GM18867 (cell line): ENCODE measurements around the gene KCNA2.
A peak's percentile ranks its signal among the peaks of the same experiment; 100 is the strongest.

ENCODE experiments used
- ATAC-seq: cut with Tn5 transposase; IDR thresholded peaks from one replicate; pipeline ENCODE4 v1.9.1; 2021; ENCODE audit warnings: mild to moderate bottlenecking, moderate library complexity; ENCODE audit not compliant: unreplicated experiment

Gene KCNA2

GRCh38 chr1:110605901-110606656 is at the start of gene KCNA2:
TSS of gene KCNA2 (minus strand) at chr1:110606358. CDS start at chr1:110604782, 1,576 bp downstream.
- ATAC-seq: no peak

GRCh38 chr1:110650609-110651008 is 44.5 kb upstream of the KCNA2 start:
- ATAC-seq: no peak

DNA sequence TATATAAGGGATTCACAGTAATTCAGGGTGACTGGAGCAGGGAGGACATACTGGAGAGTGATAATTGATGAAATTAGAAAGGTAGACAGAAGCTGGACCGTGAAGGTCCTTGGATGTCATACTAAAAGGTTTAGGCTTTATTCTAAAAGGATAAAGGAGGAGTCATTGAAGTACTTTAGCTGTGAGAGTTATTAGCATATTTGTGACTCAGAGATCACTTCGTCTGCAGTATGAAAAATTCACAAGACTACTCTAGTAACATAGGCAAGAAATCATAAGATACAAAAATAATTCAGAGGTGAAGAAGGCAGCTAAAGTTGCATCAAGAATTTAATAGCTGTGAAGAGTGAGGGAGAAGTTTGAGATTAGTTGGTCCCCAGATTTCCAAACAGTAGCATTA is 42.3 kb upstream of the KCNA2 start:
- no peak for ATAC-seq

DNA sequence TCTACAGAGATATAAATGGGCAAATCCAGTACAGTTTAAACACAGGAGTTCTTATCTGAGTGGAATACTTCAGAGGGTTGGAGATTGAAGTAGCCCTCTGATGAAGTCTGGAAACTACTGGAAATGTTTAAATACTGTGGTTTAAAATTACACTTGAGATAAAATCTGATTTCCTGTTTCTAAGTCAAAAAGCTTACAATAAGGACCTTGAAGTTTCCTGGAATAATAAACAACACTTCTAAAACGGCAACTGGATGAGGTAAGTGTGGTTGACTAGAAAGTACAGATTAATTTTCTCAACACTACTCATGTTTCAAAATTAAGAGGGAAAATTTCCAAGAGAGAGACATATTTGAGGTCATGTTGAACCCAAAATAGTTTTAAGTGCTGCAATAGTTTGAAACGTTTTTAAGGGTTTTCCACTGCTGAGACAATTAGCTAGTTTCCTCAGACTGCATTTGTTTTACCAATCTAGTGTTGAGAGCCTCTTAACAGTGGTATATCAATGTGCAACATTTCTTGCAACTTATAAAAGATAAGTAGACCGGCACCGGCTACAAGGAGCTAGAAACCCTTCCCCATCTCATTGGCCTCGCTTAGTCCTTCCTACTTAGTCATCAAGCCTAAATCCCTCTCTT is 41.2 kb upstream of the KCNA2 start:
- no peak for ATAC-seq

- ATAC-seq: no peak
These were observed 39.9 kb upstream of the KCNA2 start for GRCh38 chr1:110645821-110646735.

GRCh38 chr1:110645211-110645610 is 39.1 kb upstream of the KCNA2 start:
- no peak for ATAC-seq

GRCh38 chr1:110643879-110644472 is 37.8 kb upstream of the KCNA2 start:
- ATAC-seq: no peak

- ATAC-seq: no peak
These were observed 33.7 kb upstream of the KCNA2 start for GRCh38 chr1:110639724-110640386.

GRCh38 chr1:110638556-110638955 is 32.4 kb upstream of the KCNA2 start:
- ATAC-seq: no peak

DNA sequence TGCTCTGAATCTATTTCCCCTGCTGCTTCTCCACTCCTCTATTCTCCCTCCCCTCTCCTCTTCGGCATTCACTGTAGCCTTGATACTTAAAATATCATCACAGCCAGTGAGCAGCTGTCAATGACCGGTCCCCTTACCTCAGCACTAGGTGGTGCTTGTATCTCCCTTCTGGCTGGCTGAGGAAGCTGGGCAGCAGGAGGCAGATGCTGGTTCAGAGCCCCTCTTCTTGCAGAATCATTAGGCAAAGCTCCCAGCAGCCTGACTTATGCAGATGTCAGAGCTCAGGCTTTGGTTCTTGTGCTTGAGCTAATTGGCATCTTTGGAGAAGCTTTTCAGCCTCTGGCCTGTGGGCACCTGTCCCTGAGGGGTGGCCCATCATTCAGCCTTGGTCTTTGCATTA is 31.9 kb upstream of the KCNA2 start:
- no peak for ATAC-seq

GRCh38 chr1:110637475-110637874 is 31.3 kb upstream of the KCNA2 start:
- ATAC-seq: no peak

DNA sequence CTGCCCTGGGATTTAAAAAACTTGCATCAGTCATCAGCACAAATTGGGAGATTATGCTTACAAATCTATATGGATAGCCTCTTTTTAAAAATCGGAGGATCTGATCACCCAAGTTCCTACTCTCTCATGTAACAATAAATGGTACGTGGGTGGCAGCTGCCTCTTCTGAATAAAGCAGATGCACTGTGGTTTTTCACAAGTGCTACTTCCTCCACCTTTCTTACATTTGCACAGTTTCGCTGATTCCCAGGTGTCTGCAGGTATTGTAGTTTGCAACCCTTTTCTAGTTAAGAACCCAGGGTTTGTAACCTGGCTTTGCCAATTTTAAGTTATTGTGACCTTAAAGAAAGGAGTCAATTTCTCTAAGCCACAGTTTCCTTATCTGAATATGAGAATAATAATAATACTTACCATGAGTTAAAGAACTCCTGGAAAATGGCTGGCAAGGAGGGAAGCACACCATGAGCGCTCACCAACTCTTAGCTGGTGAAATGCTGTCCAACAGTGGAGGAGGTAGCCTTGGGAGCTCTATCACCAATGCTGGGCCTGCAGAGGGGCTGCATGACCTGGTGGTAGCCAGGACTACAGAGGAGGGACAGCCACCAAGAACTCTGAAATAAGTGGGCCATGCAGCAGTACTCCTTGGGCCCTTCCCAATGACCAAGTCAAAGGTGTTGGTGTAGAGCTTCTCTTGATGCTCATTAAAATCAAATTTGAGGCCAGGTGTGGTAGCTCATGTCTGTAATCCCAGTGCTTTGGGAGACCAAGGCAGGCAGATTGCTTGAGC is 30.2 kb upstream of the KCNA2 start:
- peak; percentile 27 for ATAC-seq

- no peak for ATAC-seq
These were observed 29.3 kb upstream of the KCNA2 start for GRCh38 chr1:110635434-110635833.

DNA sequence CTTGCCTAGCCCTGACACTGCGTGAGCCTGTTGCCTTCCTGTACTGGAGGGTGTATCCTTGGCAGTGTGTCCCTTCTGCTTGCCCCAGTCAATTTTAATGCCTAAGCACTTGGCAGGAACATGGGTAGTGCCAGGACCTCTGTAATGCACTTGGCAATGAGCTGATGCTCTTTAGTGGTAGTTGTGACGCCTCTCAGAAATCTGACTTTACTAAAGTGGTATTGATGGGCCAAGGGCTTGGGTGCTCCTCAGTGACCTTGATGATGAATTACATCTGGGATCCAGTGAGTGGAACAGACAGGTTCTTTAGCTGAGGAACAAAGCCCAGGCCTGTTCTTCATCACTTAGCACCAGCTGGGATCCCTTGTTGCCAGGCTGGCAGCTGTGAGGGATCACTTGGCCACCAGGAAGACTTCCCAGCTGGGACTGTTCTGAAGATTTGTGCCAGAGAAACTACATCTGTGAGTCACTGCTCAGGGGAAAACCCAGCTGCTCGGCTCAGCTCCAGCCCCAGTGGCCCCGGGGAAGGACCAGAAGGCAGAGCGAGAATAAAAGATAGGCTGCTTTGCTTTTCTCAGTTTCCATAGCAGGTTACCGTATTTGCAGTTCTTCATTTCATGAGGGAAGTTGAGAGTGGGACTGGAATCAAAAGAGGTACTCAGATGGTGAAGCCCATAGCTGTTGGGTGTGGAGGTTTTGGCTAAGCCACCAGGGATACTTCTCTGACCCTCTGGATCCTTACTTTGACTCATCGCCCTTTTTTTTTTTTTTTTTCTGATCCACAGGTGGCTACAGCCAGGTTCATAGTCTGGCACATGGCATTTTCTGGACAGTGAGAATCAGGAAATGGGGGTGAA is 28.5 kb upstream of the KCNA2 start:
- ATAC-seq: peak; percentile 60

DNA sequence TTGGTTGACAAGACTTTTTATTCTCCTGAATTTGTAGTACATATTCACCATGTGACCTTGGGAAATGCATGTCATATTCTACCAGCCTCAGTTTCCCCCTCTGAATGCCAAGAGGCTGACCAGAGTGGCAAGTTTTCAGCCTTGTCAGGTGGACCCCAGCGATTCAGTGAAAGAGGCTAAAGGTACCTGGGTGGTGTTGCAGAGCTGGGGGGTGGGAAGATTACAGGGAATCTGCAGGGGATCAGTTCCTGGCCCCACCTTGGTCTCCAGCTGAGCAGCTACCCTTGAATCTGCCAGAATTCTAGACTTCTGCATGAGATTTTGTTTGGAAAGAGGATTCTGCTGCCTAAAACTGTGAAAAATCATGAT is 27.9 kb upstream of the KCNA2 start:
- no peak for ATAC-seq

DNA sequence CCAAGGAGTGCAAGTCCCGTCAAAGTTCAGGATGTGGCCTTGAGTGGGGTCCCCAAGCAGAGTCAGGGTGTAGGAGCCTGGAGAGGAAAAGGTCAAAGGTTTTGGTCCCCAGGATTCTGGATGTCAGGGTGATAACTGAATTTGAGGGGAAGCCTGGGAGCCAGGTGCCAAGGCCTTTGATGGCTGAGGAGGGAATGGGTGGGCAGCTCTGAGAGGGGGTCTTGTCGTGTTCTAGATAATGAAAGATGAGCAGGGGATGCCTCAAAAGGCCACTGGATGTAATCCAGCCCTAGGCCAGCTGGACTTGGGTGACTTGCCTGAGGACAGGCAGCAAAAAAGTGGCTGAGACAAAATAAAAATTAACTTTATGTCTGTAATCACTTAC is 27.5 kb upstream of the KCNA2 start:
- ATAC-seq: no peak

GRCh38 chr1:110631836-110632620 is 25.9 kb upstream of the KCNA2 start:
- no peak for ATAC-seq
